Urinary bladder (tissue), 4 donors: ENCODE measurements around the gene DYNLL2. TPM values are rescaled to one million over a fixed set of nuclear protein-coding genes. Genes with fewer than 3 reads are reported as not detected.
A peak's percentile ranks its signal among the peaks of the same experiment; 100 is the strongest.
"Not testable (repeated sequence)": the region's sequence is repeated elsewhere in the genome, so short reads cannot be mapped to it uniquely, and the experiment has no call there.

Source experiments
- DNase-seq: peaks from one replicate; pipeline ENCODE4 v3.0.0-alpha.2; 2015; ENCODE audit errors: extremely low spot score
- H3K27ac ChIP-seq: one replicate; pipeline ENCODE4 v1.5.1; 2013; ENCODE audit warnings: low read depth, mild to moderate bottlenecking, moderate library complexity
- H3K36me3 ChIP-seq: one replicate; pipeline ENCODE4 v1.6.1; 2013; ENCODE audit warnings: mild to moderate bottlenecking, moderate library complexity; ENCODE audit not compliant: insufficient read depth
- H3K4me1 ChIP-seq: one replicate; pipeline ENCODE4 v1.6.1; 2013; ENCODE audit warnings: mild to moderate bottlenecking, moderate library complexity; ENCODE audit not compliant: insufficient read depth
- H3K4me3 ChIP-seq: one replicate; pipeline ENCODE4 v1.5.1; 2013; ENCODE audit warnings: low read depth, low read length
- WGBS: extraction: QIAGEN DNeasy Blood & Tissue Kit; methylation state at CpG from one replicate; pipeline ENCODE4 v1.1.7; 2013; 5-methylcytosine and 5-hydroxymethylcytosine counted together
- polyA plus RNA-seq: library from polyadenylated mRNA; stranded (reverse); fragments of 200-250 nt; gene quantifications from one replicate; pipeline ENCODE4 v1.2.3, GENCODE V29; 2013
- total RNA-seq: library from RNA; depleted of rRNA; stranded (reverse); fragments of >200 nt; gene quantifications from one replicate; pipeline ENCODE4 v1.2.3, GENCODE V29; 2014
- donor health status: healthy with polysubstance abuse.
- donor health status: healthy.

Gene DYNLL2
- total and polyA plus RNA-seq, 2 donors: 16.8 to 38.5 TPM

- Histone ChIP-seq H3K36me3 (no peaks in the 10 kb centered on the region), H3K4me3 (no peak overlapping the region), H3K27ac (no peak overlapping the region), H3K4me1 (no peaks in the 10 kb centered on the region)
- DNase-seq: no peak
Measured at GRCh38 chr17:58097384-58098088, 14.3 kb downstream of the DYNLL2 start.

GRCh38 chr17:58100506-58100905 lies 17.3 kb downstream of the DYNLL2 start:
- DNase-seq: no peak
- Histone ChIP-seq H3K36me3 (no peaks in the 10 kb centered on the region), H3K4me1 (no peaks in the 10 kb centered on the region)

GRCh38 chr17:58101898-58102297 lies 18.7 kb downstream of the DYNLL2 start:
- not testable (repeated sequence) for DNase-seq, H3K4me3 ChIP-seq, H3K36me3 ChIP-seq, H3K4me1 ChIP-seq, H3K27ac ChIP-seq

More at GRCh38 chr17:58100506-58100905, 17.3 kb downstream of the DYNLL2 start:
- Histone ChIP-seq H3K27ac (no peak overlapping the region), H3K4me3 (no peak overlapping the region)

GRCh38 chr17:58105093-58105492 lies 21.9 kb downstream of the DYNLL2 start:
- DNase-seq: no peak
- no peak overlapping the region for H3K27ac ChIP-seq
- no peaks in the 10 kb centered on the region for H3K4me1 ChIP-seq
- H3K4me3 ChIP-seq: no peak overlapping the region
- 80% methylated on average over 1 of the region's 1 CpG for WGBS
- no peaks in the 10 kb centered on the region for H3K36me3 ChIP-seq

GRCh38 chr17:58107306-58107705 lies 24.1 kb downstream of the DYNLL2 start:
- H3K4me3 ChIP-seq: no peak overlapping the region
- no peak for DNase-seq
- H3K36me3 ChIP-seq: no peaks in the 10 kb centered on the region
- no peaks in the 10 kb centered on the region for H3K4me1 ChIP-seq
- H3K27ac ChIP-seq: no peak overlapping the region
- WGBS: 42% methylated on average over 1 of the region's 1 CpG

- WGBS: 64% methylated on average over 1 of the region's 1 CpG
- DNase-seq: no peak
- Histone ChIP-seq H3K36me3 (no peaks in the 10 kb centered on the region), H3K4me1 (no peaks in the 10 kb centered on the region), H3K27ac (no peak overlapping the region), H3K4me3 (no peak overlapping the region)
Measured at GRCh38 chr17:58109197-58109596, 26.0 kb downstream of the DYNLL2 start.

GRCh38 chr17:58110012-58110411 lies 26.8 kb downstream of the DYNLL2 start:
- Histone ChIP-seq H3K4me3 (no peak overlapping the region), H3K4me1 (no peaks in the 10 kb centered on the region), H3K27ac (no peak overlapping the region), H3K36me3 (no peaks in the 10 kb centered on the region)
- 64% methylated on average over 5 of the region's 5 CpGs for WGBS
- no peak for DNase-seq

- Histone ChIP-seq H3K4me1 (no peaks in the 10 kb centered on the region), H3K4me3 (no peak overlapping the region), H3K36me3 (no peaks in the 10 kb centered on the region), H3K27ac (no peak overlapping the region)
- no peak for DNase-seq
- WGBS: 73% methylated on average over 3 of the region's 3 CpGs
Measured at GRCh38 chr17:58111676-58112075, 28.5 kb downstream of the DYNLL2 start.

GRCh38 chr17:58112970-58113631 lies 29.9 kb downstream of the DYNLL2 start:
- Histone ChIP-seq H3K4me3 (no peak overlapping the region), H3K4me1 (no peaks in the 10 kb centered on the region), H3K27ac (no peak overlapping the region), H3K36me3 (no peaks in the 10 kb centered on the region)
- 29% methylated on average over 17 of the region's 17 CpGs for WGBS
- DNase-seq: peak; percentile 23

GRCh38 chr17:58113947-58114346 lies 30.7 kb downstream of the DYNLL2 start:
- Histone ChIP-seq H3K4me3 (no peak overlapping the region), H3K4me1 (no peaks in the 10 kb centered on the region), H3K36me3 (no peaks in the 10 kb centered on the region), H3K27ac (no peak overlapping the region)
- 79% methylated on average over 4 of the region's 4 CpGs for WGBS
- DNase-seq: no peak

- H3K4me3 ChIP-seq: no peak overlapping the region
- H3K36me3 ChIP-seq: no peaks in the 10 kb centered on the region
- WGBS: 92% methylated on average over 5 of the region's 5 CpGs
- H3K27ac ChIP-seq: no peak overlapping the region
- no peak for DNase-seq
- no peaks in the 10 kb centered on the region for H3K4me1 ChIP-seq
Measured at GRCh38 chr17:58117382-58117781, 34.2 kb downstream of the DYNLL2 start.

GRCh38 chr17:58119491-58119890 lies 36.3 kb downstream of the DYNLL2 start:
- Histone ChIP-seq H3K27ac (no peak overlapping the region), H3K4me1 (no peaks in the 10 kb centered on the region), H3K36me3 (no peaks in the 10 kb centered on the region), H3K4me3 (no peak overlapping the region)
- 67% methylated on average over 3 of the region's 3 CpGs for WGBS
- DNase-seq: no peak

GRCh38 chr17:58120195-58120822 lies 37.1 kb downstream of the DYNLL2 start:
- Histone ChIP-seq H3K36me3 (no peaks in the 10 kb centered on the region), H3K27ac (no peak overlapping the region), H3K4me1 (no peaks in the 10 kb centered on the region), H3K4me3 (no peak overlapping the region)
- peak; percentile 29 for DNase-seq
- 25% methylated on average over 7 of the region's 7 CpGs for WGBS

- H3K4me1 ChIP-seq: no peaks in the 10 kb centered on the region
- no peaks in the 10 kb centered on the region for H3K36me3 ChIP-seq
- 56% methylated on average over 5 of the region's 5 CpGs for WGBS
- no peak overlapping the region for H3K27ac ChIP-seq
- DNase-seq: no peak
- H3K4me3 ChIP-seq: no peak overlapping the region
Measured at GRCh38 chr17:58121925-58122324, 38.7 kb downstream of the DYNLL2 start.
